Nephron (organoid): Measurements from ENCODE around the gene CPED1.

Source experiments
- H3K27ac Mint-ChIP-seq, 3 experiments: 2 replicates each; pipeline ENCODE4 v1.8.0; 2020; ENCODE audit warnings: mixed read lengths in 3 of 3, mild to moderate bottlenecking in 2 of 3, moderate library complexity in 1 of 3
- H3K27me3 Mint-ChIP-seq: 2 replicates; pipeline ENCODE4 v1.8.0; 2021; ENCODE audit warnings: low read depth, mild to moderate bottlenecking, moderate library complexity, mixed read lengths
- H3K36me3 Mint-ChIP-seq: 2 replicates; pipeline ENCODE4 v1.8.0; 2020; ENCODE audit warnings: low read depth, mixed read lengths
- H3K4me1 Mint-ChIP-seq: 2 replicates; pipeline ENCODE4 v1.8.0; 2020; ENCODE audit warnings: mixed read lengths
- H3K4me3 Mint-ChIP-seq, 3 experiments: 2 replicates each; pipeline ENCODE4 v1.8.0; 2020; ENCODE audit warnings: mild to moderate bottlenecking in 3 of 3, mixed read lengths in 3 of 3, moderate library complexity in 2 of 3
- H3K9me3 Mint-ChIP-seq: 2 replicates; pipeline ENCODE4 v1.8.0; 2020; ENCODE audit warnings: mixed read lengths
- CTCF ChIP-seq, 3 experiments: fragments of 200-600 bp; sonication (generic); IDR thresholded peaks; one replicate each; pipeline ENCODE4 v1.5.0; 2021; ENCODE audit warnings: antibody characterized with exemption in 3 of 3; ENCODE audit not compliant: unreplicated experiment in 3 of 3

The CPED1 gene

GRCh38 chr7:120987280-120987679, 1.2 kb upstream of the CPED1 start:
- Mint-ChIP-seq H3K4me1 (peaks cover 32% of the 10 kb centered on the region), H3K36me3 (peaks cover under 1% of the 10 kb centered on the region), H3K27ac (peak overlapping the region; percentile 81 to 99 (median 93))

GRCh38 chr7:120987683-120988590, 574 bp upstream of the CPED1 start:
- H3K4me1 Mint-ChIP-seq, result peaks cover 36% of the 10 kb centered on the region
- peaks cover 3% of the 10 kb centered on the region for H3K36me3 Mint-ChIP-seq
- H3K27me3 Mint-ChIP-seq, result peaks cover 19% of the 10 kb centered on the region
- peak overlapping the region; percentile 88 to 94 (median 90) for H3K4me3 Mint-ChIP-seq
- H3K9me3 Mint-ChIP-seq, result no peaks in the 10 kb centered on the region
- TF ChIP-seq CTCF (IDR thresholded peaks at IDR 0.05; ENCODE audit: unreplicated experiment in 3 of 3), result peak; percentile 93 to 96 (median 95)
- peak overlapping the region; percentile 81 to 99 (median 93) for H3K27ac Mint-ChIP-seq

More at GRCh38 chr7:120987280-120987679, 1.2 kb upstream of the CPED1 start:
- Mint-ChIP-seq H3K27me3 (peaks cover 19% of the 10 kb centered on the region), H3K4me3 (peak overlapping the region in 2 of 3 experiments; percentile 88 to 90), H3K9me3 (no peaks in the 10 kb centered on the region)
- no peak for TF ChIP-seq CTCF (IDR thresholded peaks at IDR 0.05; ENCODE audit: unreplicated experiment in 3 of 3)

- Mint-ChIP-seq H3K27me3 (peaks cover 19% of the 10 kb centered on the region), H3K9me3 (no peaks in the 10 kb centered on the region), H3K4me1 (peaks cover 47% of the 10 kb centered on the region), H3K4me3 (peak overlapping the region; percentile 88 to 94 (median 90)), H3K27ac (peak overlapping the region; percentile 81 to 99 (median 93)), H3K36me3 (peaks cover 8% of the 10 kb centered on the region)
- TF ChIP-seq CTCF (IDR thresholded peaks at IDR 0.05; ENCODE audit: unreplicated experiment in 3 of 3), result no peak
These were observed 1.0 kb downstream of the CPED1 start for GRCh38 chr7:120989257-120990220.

GRCh38 chr7:120990468-120991118, 2.1 kb downstream of the CPED1 start:
- peak overlapping the region; percentile 88 to 94 (median 90) for H3K4me3 Mint-ChIP-seq
- peak overlapping the region; percentile 69 to 99 (median 81) for H3K27ac Mint-ChIP-seq
- peaks cover 19% of the 10 kb centered on the region for H3K27me3 Mint-ChIP-seq
- peaks cover 52% of the 10 kb centered on the region for H3K4me1 Mint-ChIP-seq
- H3K9me3 Mint-ChIP-seq, result no peaks in the 10 kb centered on the region
- peaks cover 11% of the 10 kb centered on the region for H3K36me3 Mint-ChIP-seq
- no peak for TF ChIP-seq CTCF (IDR thresholded peaks at IDR 0.05; ENCODE audit: unreplicated experiment in 3 of 3)

- peak overlapping the region; percentile 88 to 94 (median 90) for H3K4me3 Mint-ChIP-seq
- no peak for TF ChIP-seq CTCF (IDR thresholded peaks at IDR 0.05; ENCODE audit: unreplicated experiment in 3 of 3)
- peaks cover 15% of the 10 kb centered on the region for H3K36me3 Mint-ChIP-seq
- no peaks in the 10 kb centered on the region for H3K9me3 Mint-ChIP-seq
- peaks cover 19% of the 10 kb centered on the region for H3K27me3 Mint-ChIP-seq
- peak overlapping the region in 2 of 3 experiments; percentile 81 to 99 for H3K27ac Mint-ChIP-seq
- peaks cover 54% of the 10 kb centered on the region for H3K4me1 Mint-ChIP-seq
These were observed 2.6 kb downstream of the CPED1 start for GRCh38 chr7:120991161-120991560.
